ENCODE results near the gene ZNF277.

Gene ZNF277

DNA sequence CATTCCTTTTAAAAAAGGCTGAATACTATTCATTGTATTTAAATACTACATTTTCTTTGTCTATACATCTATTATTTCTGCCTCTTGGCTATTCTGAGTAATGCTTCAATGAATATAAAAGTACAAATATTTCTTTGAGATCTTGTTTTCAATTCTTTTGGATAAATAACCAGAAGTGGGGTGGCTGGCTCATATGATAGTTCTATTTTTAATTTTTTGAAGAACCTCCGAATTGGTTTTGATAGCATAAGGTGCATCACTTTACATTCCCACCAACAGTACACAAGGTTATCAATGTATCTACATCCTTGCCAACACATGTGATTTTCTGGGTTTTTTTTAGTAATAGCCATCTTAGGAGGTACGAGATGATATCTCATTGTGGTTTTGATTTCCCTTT lies 72.5 kb downstream of the ZNF277 start:
- no peak for TF ChIP-seq CTCF (IDR thresholded peaks at IDR 0.05; ENCODE audit: low read depth, low read length, missing control alignments)
- DNase-seq (ENCODE audit: low read depth): no peak
- in situ Hi-C loops (cut with HindIII; ENCODE audit: low sequenced_read_pairs): no loop called here

GRCh38 chr7:112280267-112280666 lies 73.8 kb downstream of the ZNF277 start:
- TF ChIP-seq CTCF (IDR thresholded peaks at IDR 0.05; ENCODE audit: low read depth, low read length, missing control alignments): no peak
- no peak for DNase-seq (ENCODE audit: low read depth)
- in situ Hi-C loops (cut with HindIII; ENCODE audit: low sequenced_read_pairs): no loop called here
- H3K4me3 ChIP-seq (ENCODE audit: low read depth, low read length): no peak overlapping the region

More for the DNA sequence above, 72.5 kb downstream of the ZNF277 start:
- no peak overlapping the region for H3K4me3 ChIP-seq (ENCODE audit: low read depth, low read length)

DNA sequence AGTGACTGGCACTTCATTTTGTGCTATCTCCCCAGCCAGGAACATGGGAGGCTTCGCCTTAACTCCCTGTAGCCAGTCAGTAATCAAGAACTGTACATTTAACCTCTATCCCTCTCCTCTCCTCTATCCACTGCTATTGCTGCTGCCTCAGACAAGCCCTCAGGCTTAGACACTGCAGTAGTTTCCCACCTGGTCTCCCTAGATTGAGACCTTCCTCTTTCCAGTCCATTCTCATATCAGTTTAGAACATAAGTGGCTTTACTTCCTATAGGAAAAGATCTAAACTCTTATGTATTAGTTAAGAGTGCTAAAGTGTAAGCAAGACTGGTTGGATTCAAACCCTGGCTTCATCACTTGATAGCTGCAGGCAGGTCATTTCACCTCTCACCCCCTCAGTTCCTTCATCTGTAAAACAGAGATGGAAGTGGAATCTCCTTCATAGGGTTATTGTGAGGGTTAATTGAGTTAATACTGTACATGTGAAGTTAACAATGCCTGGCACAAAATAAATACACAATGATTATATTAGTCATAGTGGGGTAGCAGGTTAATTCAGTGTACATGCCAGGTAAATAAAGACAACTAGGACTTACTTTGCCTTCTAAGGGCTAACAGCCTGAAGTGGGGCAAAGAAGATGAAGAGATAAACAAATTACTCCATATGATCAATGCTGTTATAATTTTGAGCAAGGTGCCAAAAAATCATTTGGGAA lies 76.1 kb downstream of the ZNF277 start:
- no peak for DNase-seq (ENCODE audit: low read depth)
- no peak for TF ChIP-seq CTCF (IDR thresholded peaks at IDR 0.05; ENCODE audit: low read depth, low read length, missing control alignments)
- H3K4me3 ChIP-seq (ENCODE audit: low read depth, low read length): no peak overlapping the region
- in situ Hi-C loops (cut with HindIII; ENCODE audit: low sequenced_read_pairs): no loop called here

DNA sequence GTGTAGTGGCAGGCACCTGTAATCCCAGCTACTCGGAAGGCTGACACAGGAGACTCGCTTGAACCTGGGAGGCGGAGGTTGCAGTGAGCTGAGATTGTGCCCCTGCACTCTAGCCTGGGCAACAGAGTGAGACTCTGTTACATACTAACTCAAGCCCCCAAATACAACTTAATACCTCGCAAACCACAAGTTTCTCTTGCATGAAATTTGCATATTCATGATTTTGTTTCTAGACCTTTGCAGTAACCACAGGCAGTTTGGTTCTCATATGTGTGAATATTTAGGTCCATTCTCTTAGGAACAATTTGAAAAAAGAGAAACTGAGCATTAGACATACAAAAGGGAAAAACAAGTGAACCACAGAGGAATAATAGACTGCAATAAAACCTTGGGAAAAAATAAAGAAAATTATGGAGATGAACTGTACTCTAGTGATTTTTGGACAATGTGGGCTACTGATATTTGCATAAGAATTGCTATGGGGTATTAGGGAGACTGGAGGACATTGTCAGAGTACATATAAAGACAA lies 77.0 kb downstream of the ZNF277 start:
- no peak overlapping the region for H3K4me3 ChIP-seq (ENCODE audit: low read depth, low read length)
- in situ Hi-C loops (cut with HindIII; ENCODE audit: low sequenced_read_pairs): no loop called here
- no peak for TF ChIP-seq CTCF (IDR thresholded peaks at IDR 0.05; ENCODE audit: low read depth, low read length, missing control alignments)
- DNase-seq (ENCODE audit: low read depth): no peak

- no peak overlapping the region for H3K4me3 ChIP-seq (ENCODE audit: low read depth, low read length)
- no peak for DNase-seq (ENCODE audit: low read depth)
- in situ Hi-C loops (cut with HindIII; ENCODE audit: low sequenced_read_pairs): no loop called here
Observed at GRCh38 chr7:112286250-112287086, 80.0 kb downstream of the ZNF277 start.

More at GRCh38 chr7:112286250-112287086, 80.0 kb downstream of the ZNF277 start:
- no peak for TF ChIP-seq CTCF (IDR thresholded peaks at IDR 0.05; ENCODE audit: low read depth, low read length, missing control alignments)

Data from astrocyte of the cerebellum (primary cell).